K562 (cell line): ENCODE measurements around the gene CEP250. TPM values are rescaled to one million over a fixed set of nuclear protein-coding genes. Genes with fewer than 3 reads are reported as not detected.
"Not testable (repeated sequence)": the region's sequence is repeated elsewhere in the genome, so short reads cannot be mapped to it uniquely, and the experiment has no call there.

Source experiments
- ATAC-seq: fragments of 200-7000 bp; cut with Tn5 transposase; 3 replicates; pipeline ENCODE4 v1.9.1; 2020; ENCODE audit warnings: moderate library complexity
- BruUV-seq: library from RNA; stranded (reverse); fragments of 400-500 nt; replicated peaks from 2 replicates; lab custom pipeline; 2021; lab: Mats Ljungman, UMichigan
- CTCF ChIA-PET: fragments of 300-600 bp; formaldehyde crosslinking; extraction: SDS; loops from one replicate; lab custom pipeline; 2021; ENCODE audit warnings: low intra/inter-chr PET ratio; lab: Yijun Ruan, JAX
- POLR2A ChIA-PET: fragments of 300-600, 350-650 bp; sonication (Branson Sonifier 250); formaldehyde crosslinking; extraction: SDS; loops from one replicate; lab custom pipeline; 2021; ENCODE audit warnings: antibody characterized with exemption, inconsistent platforms; lab: Yijun Ruan, JAX
- DNase-seq, 4 experiments: peaks; one replicate each; pipeline versions ENCODE4 v3.0.0 to v3.0.0-alpha.2; 2011 to 2018; ENCODE audit warnings: low spot score in 3 of 4, mixed read lengths in 3 of 4; ENCODE audit errors: extremely low read depth in 1 of 4
- FAIRE-seq: peaks from 2 replicates; lab custom pipeline; 2011; peaks lifted over from hg19 to GRCh38; lab: Jason Lieb, UNC
- H2AFZ ChIP-seq: 2 replicates; pipeline ENCODE4 v1.6.0; 2011; ENCODE audit warnings: low read depth, low read length, control low read depth, inconsistent platforms
- H3K27ac ChIP-seq: fragments of 200-600 bp; 3 replicates; pipeline ENCODE4 v1.8.0; 2011; ENCODE audit warnings: low read depth, mild to moderate bottlenecking, control low read depth, inconsistent platforms, low read length, moderate library complexity, mixed read lengths; ENCODE audit errors: extremely low read depth
- H3K27me3 ChIP-seq, 2 experiments: fragments of 300-600 bp in 1 of 2; 2 replicates in 1 of 2; 3 replicates in 1 of 2; pipeline versions ENCODE4 v1.6.0 to v1.8.0; 2011; ENCODE audit warnings: inconsistent platforms in 2 of 2, low read length in 2 of 2, mild to moderate bottlenecking in 1 of 2, mixed read lengths in 1 of 2, moderate library complexity in 1 of 2; ENCODE audit not compliant: control insufficient read depth in 2 of 2, insufficient read depth in 2 of 2
- H3K36me3 ChIP-seq: fragments of 300-600 bp; 3 replicates; pipeline ENCODE4 v1.8.0; 2011; ENCODE audit warnings: mild to moderate bottlenecking, low read length, inconsistent platforms; ENCODE audit not compliant: control insufficient read depth, insufficient read depth
- H3K4me1 ChIP-seq, 2 experiments: fragments of 200-600 bp in 1 of 2; replicated peaks in 1 of 2; 2 replicates in 1 of 2; 3 replicates in 1 of 2; pipeline versions ENCODE4 v1.5.1 to v1.8.0; 2011; ENCODE audit warnings: inconsistent platforms in 2 of 2, low read length in 2 of 2, mild to moderate bottlenecking in 1 of 2, mixed read lengths in 1 of 2, moderate library complexity in 1 of 2; ENCODE audit not compliant: control insufficient read depth in 2 of 2, insufficient read depth in 2 of 2
- H3K4me2 ChIP-seq: 2 replicates; pipeline ENCODE4 v1.6.1; 2011; ENCODE audit warnings: low read length, control low read depth, inconsistent platforms, mixed read lengths; ENCODE audit not compliant: insufficient read depth
- H3K4me3 ChIP-seq: fragments of 200-600 bp; sonication (generic), shearing (Covaris generic); 2 replicates; pipeline ENCODE4 v1.5.1; 2016; ENCODE audit warnings: control low read depth, inconsistent platforms
- H3K79me2 ChIP-seq: fragments of 200-600 bp; 3 replicates; pipeline ENCODE4 v1.8.0; 2011; ENCODE audit warnings: low read length, inconsistent platforms; ENCODE audit not compliant: control insufficient read depth, insufficient read depth
- H3K9ac ChIP-seq, 2 experiments: 2 replicates each; pipeline versions ENCODE4 v1.6.0 to v1.6.1; 2011; ENCODE audit warnings: low read depth in 2 of 2, low read length in 2 of 2, control low read depth in 1 of 2, inconsistent platforms in 1 of 2, mild to moderate bottlenecking in 1 of 2, mixed read lengths in 1 of 2; ENCODE audit not compliant: insufficient read depth in 1 of 2
- H3K9me1 ChIP-seq: one replicate; pipeline ENCODE4 v1.6.0; 2011; ENCODE audit warnings: inconsistent platforms, mild to moderate bottlenecking, low read length, moderate library complexity; ENCODE audit not compliant: control insufficient read depth, insufficient read depth
- H3K9me3 ChIP-seq: replicated peaks from 2 replicates; pipeline ENCODE4 v1.5.1; 2011; ENCODE audit warnings: low read depth, low read length, inconsistent platforms; ENCODE audit not compliant: control insufficient read depth, insufficient read depth
- H4K20me1 ChIP-seq: replicated peaks from 2 replicates; pipeline ENCODE4 v1.6.1; 2011; ENCODE audit warnings: low read length, inconsistent platforms, mixed read lengths; ENCODE audit not compliant: control insufficient read depth, insufficient read depth
- ADNP ChIP-seq: fragments of 200-800 bp; sonication (Bioruptor generic); IDR thresholded peaks from 2 replicates; pipeline ENCODE4 v1.6.1; 2016; ENCODE audit warnings: missing genetic modification characterization, missing compliant biosample characterization
- ARID4B ChIP-seq: sonication (generic); formaldehyde crosslinking; IDR thresholded peaks from 2 replicates; pipeline ENCODE4 v1.8.0; 2022; ENCODE audit warnings: mild to moderate bottlenecking, missing genetic modification reagents
- KDM5B ChIP-seq: fragments of 200-600 bp; sonication (generic); IDR thresholded peaks from 2 replicates; pipeline ENCODE4 v1.6.1; 2012; ENCODE audit warnings: low read depth, mild to moderate bottlenecking, moderate library complexity, low read length, control low read depth, inconsistent platforms; ENCODE audit not compliant: insufficient replicate concordance
- SIN3A ChIP-seq, 2 experiments: fragments of 150-350 bp in 1 of 2; IDR thresholded peaks; 2 replicates each; pipeline ENCODE4 v1.6.1; 2011 to 2016; ENCODE audit warnings: borderline replicate concordance in 2 of 2, low read depth in 2 of 2, low read length in 2 of 2, mild to moderate bottlenecking in 2 of 2, moderate library complexity in 2 of 2; ENCODE audit not compliant: control insufficient read depth in 1 of 2
- THRB ChIP-seq: fragments of 450-650 bp; formaldehyde crosslinking; conservative IDR thresholded peaks from 2 replicates; pipeline ENCODE4 v1.4.0; 2022; ENCODE audit warnings: mild to moderate bottlenecking, missing genetic modification characterization
- ZNF280B ChIP-seq: fragments of 250-450 bp; sonication (Bioruptor Pico); IDR thresholded peaks from 2 replicates; pipeline ENCODE4 v1.5.1; 2021; ENCODE audit warnings: mild to moderate bottlenecking
- ZNF764 ChIP-seq: fragments of 250-450 bp; sonication (Bioruptor Pico); IDR thresholded peaks from 2 replicates; pipeline ENCODE4 v1.4.0; 2020; ENCODE audit warnings: low read depth, mild to moderate bottlenecking, moderate library complexity
- WGBS: fragments of 100-300 bp; shearing (Covaris generic); methylation state at CpG from one replicate; pipeline ENCODE4 v1.1.6; 2016; ENCODE audit warnings: low coverage, mixed read lengths; ENCODE audit not compliant: insufficient coverage; ENCODE audit errors: missing lambda C conversion rate; 5-methylcytosine and 5-hydroxymethylcytosine counted together
- in situ Hi-C: fragments of 300-500 bp; cut with MboI; formaldehyde crosslinking; loops from 4 replicates; pipeline ENCODE4 v1.15.0; 2018; ENCODE audit warnings: inconsistent platforms, mixed read lengths
- intact Hi-C: fragments of 100-400 bp; cut with micrococcal nuclease; formaldehyde crosslinking; loops from 2 replicates; pipeline ENCODE4 v1.14.2; 2022
- polyA plus RNA-seq, 8 experiments: library from polyadenylated mRNA; depleted of rRNA in 4 of 8; stranded (reverse) in 5 of 8; unstranded in 3 of 8; fragments of >200 nt; fragmentation: Nextera tagmentation in 2 of 8; fragmentation: Illumina TruSeq in 1 of 8; extraction: Ambion mirVana in 2 of 8; extraction: Trizol in 1 of 8; gene quantifications; 2 replicates each; pipeline versions ENCODE4 v1.2.1 to v1.2.3, GENCODE V29; 2011 to 2014; ENCODE audit warnings: inconsistent platforms in 1 of 8, missing spikeins in 1 of 8
- total RNA-seq, 7 experiments: library from RNA; depleted of rRNA in 6 of 7; stranded (reverse); fragments of >200 nt in 6 of 7; fragmentation: Illumina TruSeq in 2 of 7; extraction: Trizol in 2 of 7; gene quantifications; 2 replicates each; pipeline versions ENCODE4 v1.2.1 to v1.2.3, GENCODE V29; 2011 to 2021; ENCODE audit warnings: low replicate concordance in 1 of 7

The CEP250 gene
- total and polyA plus RNA-seq, 9 of the 15 experiments (the other 6 are each of a cell fraction or from before 2014, with no cell fraction given), result 2.5 to 41.9 (median 20.5) TPM

- POLR2A ChIA-PET, H3K36me3 ChIP-seq, ATAC-seq, intact Hi-C loops, H3K79me2 ChIP-seq, CTCF ChIA-PET, H2AFZ ChIP-seq, H3K9ac ChIP-seq, FAIRE-seq, H3K27me3 ChIP-seq, BruUV-seq, DNase-seq, H3K4me1 ChIP-seq, H3K9me1 ChIP-seq, H3K9me3 ChIP-seq, H3K4me3 ChIP-seq, H3K4me2 ChIP-seq, H3K27ac ChIP-seq, H4K20me1 ChIP-seq: not testable (repeated sequence)
- WGBS, result 40% methylated on average over 6 of the region's 13 CpGs
- in situ Hi-C loops, result loop anchor here (25.0 kb wide), 2 partner anchors 138 to 313 kb away; partner anchors contain the start of gene EDEM2
Measured at GRCh38 chr20:35449855-35450254, 5.5 kb upstream of the CEP250 start.

GRCh38 chr20:35451295-35451694 is 4.1 kb upstream of the CEP250 start:
- 19% methylated on average over 3 of the region's 6 CpGs for whole genome bisulfite sequencing
- Histone ChIP-seq H2AFZ (no peak overlapping the region), H3K36me3 (no peaks in the 10 kb centered on the region), H3K4me3 (no peak overlapping the region), H4K20me1 (no peaks in the 10 kb centered on the region), H3K9ac (no peak overlapping the region), H3K9me1 (no peaks in the 10 kb centered on the region), H3K4me2 (no peak overlapping the region), H3K4me1 (peaks cover 8% of the 10 kb centered on the region in 2 experiments; a peak in 4 of 5 replicates), H3K27ac (no peak overlapping the region), H3K79me2 (peaks cover 8% of the 10 kb centered on the region), H3K9me3 (no peaks in the 10 kb centered on the region), H3K27me3 (no peaks in the 10 kb centered on the region)
- ATAC-seq (no peak), FAIRE-seq (no peak), DNase-seq (no peak)
- in situ Hi-C loops, result no loop called here
- intact Hi-C loops, result no loop called here
- BruUV-seq, result no TSS peak
- POLR2A ChIA-PET, result no interaction called here
- CTCF ChIA-PET, result no interaction called here
- TF ChIP-seq KDM5B (no peak), ARID4B (CRISPR knock-in tag) (no peak), ZNF764 (CRISPR knock-in tag) (no peak), ZNF280B (CRISPR knock-in tag) (no peak), ADNP (tag) (no peak), THRB (no peak), SIN3A (IDR thresholded peaks at IDR 0.05; ENCODE audit: borderline replicate concordance in 2 of 2, control insufficient read depth in 1 of 2, low read depth in 2 of 2, low read length in 2 of 2) (no peak)
